ENCODE measurements around the gene MIA2.

GRCh38 chr14:39316830-39317553 lies 83.3 kb downstream of the MIA2 start:
- TF ChIP-seq, protein P1, sequence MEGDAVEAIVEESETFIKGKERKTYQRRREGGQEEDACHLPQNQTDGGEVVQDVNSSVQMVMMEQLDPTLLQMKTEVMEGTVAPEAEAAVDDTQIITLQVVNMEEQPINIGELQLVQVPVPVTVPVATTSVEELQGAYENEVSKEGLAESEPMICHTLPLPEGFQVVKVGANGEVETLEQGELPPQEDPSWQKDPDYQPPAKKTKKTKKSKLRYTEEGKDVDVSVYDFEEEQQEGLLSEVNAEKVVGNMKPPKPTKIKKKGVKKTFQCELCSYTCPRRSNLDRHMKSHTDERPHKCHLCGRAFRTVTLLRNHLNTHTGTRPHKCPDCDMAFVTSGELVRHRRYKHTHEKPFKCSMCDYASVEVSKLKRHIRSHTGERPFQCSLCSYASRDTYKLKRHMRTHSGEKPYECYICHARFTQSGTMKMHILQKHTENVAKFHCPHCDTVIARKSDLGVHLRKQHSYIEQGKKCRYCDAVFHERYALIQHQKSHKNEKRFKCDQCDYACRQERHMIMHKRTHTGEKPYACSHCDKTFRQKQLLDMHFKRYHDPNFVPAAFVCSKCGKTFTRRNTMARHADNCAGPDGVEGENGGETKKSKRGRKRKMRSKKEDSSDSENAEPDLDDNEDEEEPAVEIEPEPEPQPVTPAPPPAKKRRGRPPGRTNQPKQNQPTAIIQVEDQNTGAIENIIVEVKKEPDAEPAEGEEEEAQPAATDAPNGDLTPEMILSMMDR (IDR thresholded peaks at IDR 0.05), result no peak
- TF ChIP-seq POLR2A (IDR thresholded peaks at IDR 0.05), result no peak

Measured in right lobe of liver (tissue), 4 donors.